Adipocyte (in vitro differentiated cells): ENCODE measurements around the gene CLDN6.

ENCODE experiments used
- DNase-seq: peaks from one replicate; pipeline ENCODE4 v3.0.0-alpha.2; 2015; ENCODE audit warnings: low read depth
- H3K27me3 ChIP-seq: replicated peaks from 2 replicates; pipeline ENCODE4 v1.7.0; 2013; ENCODE audit warnings: mild to moderate bottlenecking, low read length, moderate library complexity; ENCODE audit not compliant: control insufficient read depth, insufficient read depth
- H3K36me3 ChIP-seq: 2 replicates; pipeline ENCODE4 v1.7.0; 2013; ENCODE audit warnings: low read length, mild to moderate bottlenecking, moderate library complexity; ENCODE audit not compliant: control insufficient read depth, insufficient read depth, severe bottlenecking
- H3K4me1 ChIP-seq: 2 replicates; pipeline ENCODE4 v1.7.0; 2013; ENCODE audit warnings: mild to moderate bottlenecking, low read length, moderate library complexity; ENCODE audit not compliant: control insufficient read depth, insufficient read depth
- H3K4me3 ChIP-seq: 2 replicates; pipeline ENCODE4 v1.7.0; 2013; ENCODE audit warnings: mild to moderate bottlenecking, low read length, moderate library complexity
- H3K9ac ChIP-seq: 2 replicates; pipeline ENCODE4 v1.7.0; 2013; ENCODE audit warnings: mild to moderate bottlenecking, low read length, moderate library complexity
- H3K9me3 ChIP-seq: 2 replicates; pipeline ENCODE4 v1.7.0; 2013; ENCODE audit warnings: mild to moderate bottlenecking, low read length, moderate library complexity; ENCODE audit not compliant: control insufficient read depth

CLDN6 gene

GRCh38 chr16:3049921-3050481, 32.0 kb upstream of the CLDN6 start:
- no peaks in the 10 kb centered on the region for H3K9me3 ChIP-seq
- H3K9ac ChIP-seq: no peak overlapping the region
- no peak overlapping the region for H3K4me3 ChIP-seq
- no peak for DNase-seq
- no peaks in the 10 kb centered on the region for H3K36me3 ChIP-seq
- peaks cover 51% of the 10 kb centered on the region for H3K27me3 ChIP-seq
- peaks cover 2% of the 10 kb centered on the region for H3K4me1 ChIP-seq

- peaks cover 2% of the 10 kb centered on the region for H3K4me1 ChIP-seq
- H3K27me3 ChIP-seq: peaks cover 63% of the 10 kb centered on the region
- no peaks in the 10 kb centered on the region for H3K9me3 ChIP-seq
- no peak for DNase-seq
- no peak overlapping the region for H3K4me3 ChIP-seq
- no peaks in the 10 kb centered on the region for H3K36me3 ChIP-seq
- H3K9ac ChIP-seq: no peak overlapping the region
Measured at GRCh38 chr16:3047387-3047720, 29.4 kb upstream of the CLDN6 start.

- Histone ChIP-seq H3K27me3 (peaks cover 59% of the 10 kb centered on the region), H3K9me3 (no peaks in the 10 kb centered on the region), H3K4me1 (peaks cover 2% of the 10 kb centered on the region), H3K36me3 (no peaks in the 10 kb centered on the region), H3K4me3 (no peak overlapping the region), H3K9ac (no peak overlapping the region)
- DNase-seq: no peak
Measured at GRCh38 chr16:3046641-3047386, 28.8 kb upstream of the CLDN6 start.

GRCh38 chr16:3045758-3046640, 28.0 kb upstream of the CLDN6 start, which contains the start of gene MMP25:
MMP25 (plus strand) TSS chr16:3046561; CDS start chr16:3046918, 357 bp downstream.
- H3K4me3 ChIP-seq: peak within 1 kb of the TSS; percentile 56
- peak; percentile 30 for DNase-seq
- H3K9ac ChIP-seq: no peak within 1 kb of the TSS
- peaks cover 2% of the 10 kb centered on the region for H3K4me1 ChIP-seq
- H3K9me3 ChIP-seq: no peaks in the 10 kb centered on the region
- no peaks in the 10 kb centered on the region for H3K36me3 ChIP-seq
- H3K27me3 ChIP-seq: peaks cover 52% of the 10 kb centered on the region

- no peak for DNase-seq
- no peak overlapping the region for H3K9ac ChIP-seq
- H3K4me3 ChIP-seq: no peak overlapping the region
- no peaks in the 10 kb centered on the region for H3K9me3 ChIP-seq
- H3K36me3 ChIP-seq: no peaks in the 10 kb centered on the region
- H3K27me3 ChIP-seq: peaks cover 44% of the 10 kb centered on the region
- H3K4me1 ChIP-seq: peaks cover 2% of the 10 kb centered on the region
Measured at GRCh38 chr16:3044708-3045107, 26.7 kb upstream of the CLDN6 start.

GRCh38 chr16:3042376-3042775, 24.4 kb upstream of the CLDN6 start:
- peaks cover 44% of the 10 kb centered on the region for H3K27me3 ChIP-seq
- no peaks in the 10 kb centered on the region for H3K9me3 ChIP-seq
- DNase-seq: no peak
- H3K4me1 ChIP-seq: peaks cover 2% of the 10 kb centered on the region
- no peak overlapping the region for H3K9ac ChIP-seq
- no peaks in the 10 kb centered on the region for H3K36me3 ChIP-seq
- H3K4me3 ChIP-seq: no peak overlapping the region

- Histone ChIP-seq H3K4me3 (no peak overlapping the region), H3K27me3 (peaks cover 50% of the 10 kb centered on the region), H3K9me3 (no peaks in the 10 kb centered on the region), H3K9ac (no peak overlapping the region), H3K36me3 (no peaks in the 10 kb centered on the region), H3K4me1 (no peaks in the 10 kb centered on the region)
- no peak for DNase-seq
Measured at GRCh38 chr16:3038896-3039295, 20.9 kb upstream of the CLDN6 start.

GRCh38 chr16:3038256-3038655, 20.3 kb upstream of the CLDN6 start:
- peaks cover 52% of the 10 kb centered on the region for H3K27me3 ChIP-seq
- H3K4me3 ChIP-seq: no peak overlapping the region
- no peaks in the 10 kb centered on the region for H3K36me3 ChIP-seq
- H3K9ac ChIP-seq: no peak overlapping the region
- DNase-seq: no peak
- H3K4me1 ChIP-seq: no peaks in the 10 kb centered on the region
- H3K9me3 ChIP-seq: no peaks in the 10 kb centered on the region

GRCh38 chr16:3036726-3037315, 18.8 kb upstream of the CLDN6 start, which contains the start of gene BICDL2:
BICDL2 (minus strand) TSS chr16:3036944; CDS start chr16:3035496, 1,448 bp downstream.
- no peaks in the 10 kb centered on the region for H3K4me1 ChIP-seq
- H3K9me3 ChIP-seq: no peaks in the 10 kb centered on the region
- H3K4me3 ChIP-seq: no peak within 1 kb of the TSS
- H3K9ac ChIP-seq: no peak within 1 kb of the TSS
- no peaks in the 10 kb centered on the region for H3K36me3 ChIP-seq
- no peak for DNase-seq
- H3K27me3 ChIP-seq: peaks cover 64% of the 10 kb centered on the region

- Histone ChIP-seq H3K27me3 (peaks cover 64% of the 10 kb centered on the region), H3K4me1 (no peaks in the 10 kb centered on the region), H3K9ac (no peak overlapping the region), H3K9me3 (no peaks in the 10 kb centered on the region), H3K36me3 (no peaks in the 10 kb centered on the region), H3K4me3 (no peak overlapping the region)
- DNase-seq: no peak
Measured at GRCh38 chr16:3035972-3036725, 18.2 kb upstream of the CLDN6 start.
